Caco-2 (cell line): Measurements from ENCODE around the gene WWTR1. TPM values are rescaled to one million over a fixed set of nuclear protein-coding genes. Genes with fewer than 3 reads are reported as not detected.

Source experiments
- BruUV-seq: library from RNA; stranded (reverse); fragments of 400-500 nt; replicated peaks from 2 replicates; lab custom pipeline; 2021; lab: Mats Ljungman, UMichigan
- CTCF ChIA-PET: fragments of 300-600 bp; sonication (Branson Sonifier 250); formaldehyde crosslinking; loops from one replicate; lab custom pipeline; 2022; ENCODE audit warnings: antibody characterized with exemption; lab: Charles Lee
- POLR2A ChIA-PET: fragments of 300-600 bp; sonication (Branson Sonifier 250); formaldehyde crosslinking; loops from one replicate; lab custom pipeline; 2022; ENCODE audit warnings: antibody characterized with exemption; lab: Charles Lee
- DNase-seq, 2 experiments: peaks; one replicate each; pipeline versions ENCODE4 v3.0.0 to v3.0.0-alpha.2; 2020 to 2022
- H3K27me3 ChIP-seq: replicated peaks from 2 replicates; pipeline ENCODE4 v1.6.0; 2011; ENCODE audit warnings: low read length; ENCODE audit not compliant: control insufficient read depth, insufficient read depth
- H3K36me3 ChIP-seq: 2 replicates; pipeline ENCODE4 v1.5.1; 2011; ENCODE audit warnings: low read length; ENCODE audit not compliant: control insufficient read depth, insufficient read depth
- H3K4me1 ChIP-seq: fragments of 250-450 bp; sonication (Bioruptor Pico); 2 replicates; pipeline ENCODE4 v1.5.1; 2020; ENCODE audit warnings: mild to moderate bottlenecking
- H3K4me3 ChIP-seq: 2 replicates; pipeline ENCODE4 v1.5.1; 2011; ENCODE audit warnings: low read depth, mild to moderate bottlenecking, control low read depth, low read length
- H3K9me3 ChIP-seq: fragments of 250-450 bp; sonication (Bioruptor Pico); 2 replicates; pipeline ENCODE4 v1.5.1; 2020; ENCODE audit warnings: mild to moderate bottlenecking, moderate library complexity
- H3K27ac Mint-ChIP-seq: one replicate; pipeline ENCODE4 v1.8.0; 2022; ENCODE audit warnings: mixed read lengths; ENCODE audit not compliant: unreplicated experiment
- H3K27me3 Mint-ChIP-seq: one replicate; pipeline ENCODE4 v1.8.0; 2022; ENCODE audit warnings: mixed read lengths; ENCODE audit not compliant: insufficient read depth, unreplicated experiment
- H3K36me3 Mint-ChIP-seq: one replicate; pipeline ENCODE4 v1.8.0; 2022; ENCODE audit warnings: mild to moderate bottlenecking, mixed read lengths; ENCODE audit not compliant: insufficient read depth, unreplicated experiment
- H3K4me1 Mint-ChIP-seq: one replicate; pipeline ENCODE4 v1.8.0; 2022; ENCODE audit warnings: low read depth, mixed read lengths; ENCODE audit not compliant: unreplicated experiment
- H3K4me3 Mint-ChIP-seq: one replicate; pipeline ENCODE4 v1.8.0; 2022; ENCODE audit warnings: mild to moderate bottlenecking, moderate library complexity, mixed read lengths; ENCODE audit not compliant: unreplicated experiment
- H3K9me3 Mint-ChIP-seq: one replicate; pipeline ENCODE4 v1.8.0; 2022; ENCODE audit warnings: mixed read lengths; ENCODE audit not compliant: unreplicated experiment
- CTCF ChIP-seq, 2 experiments: fragments of 200-600 bp in 1 of 2; IDR thresholded peaks; 1 replicate in 1 of 2; 2 replicates in 1 of 2; pipeline versions ENCODE4 v1.5.1 to v1.8.0; 2011 to 2022; ENCODE audit warnings: antibody characterized with exemption in 1 of 2, control low read depth in 1 of 2, inconsistent platforms in 1 of 2, low read depth in 1 of 2, low read length in 1 of 2, mild to moderate bottlenecking in 1 of 2, moderate library complexity in 1 of 2; ENCODE audit not compliant: insufficient read depth in 1 of 2, severe bottlenecking in 1 of 2, unreplicated experiment in 1 of 2
- intact Hi-C: fragments of 100-400 bp; cut with micrococcal nuclease; formaldehyde crosslinking; loops from one replicate; pipeline ENCODE4 v1.10.0; 2022; ENCODE audit not compliant: unreplicated experiment
- total RNA-seq: library from RNA; stranded (reverse); gene quantifications from 2 replicates; pipeline ENCODE4 v1.2.3, GENCODE V29; 2022

WWTR1 gene
- total RNA-seq, 1 experiment from 2014 or later: 16.2 TPM

DNA sequence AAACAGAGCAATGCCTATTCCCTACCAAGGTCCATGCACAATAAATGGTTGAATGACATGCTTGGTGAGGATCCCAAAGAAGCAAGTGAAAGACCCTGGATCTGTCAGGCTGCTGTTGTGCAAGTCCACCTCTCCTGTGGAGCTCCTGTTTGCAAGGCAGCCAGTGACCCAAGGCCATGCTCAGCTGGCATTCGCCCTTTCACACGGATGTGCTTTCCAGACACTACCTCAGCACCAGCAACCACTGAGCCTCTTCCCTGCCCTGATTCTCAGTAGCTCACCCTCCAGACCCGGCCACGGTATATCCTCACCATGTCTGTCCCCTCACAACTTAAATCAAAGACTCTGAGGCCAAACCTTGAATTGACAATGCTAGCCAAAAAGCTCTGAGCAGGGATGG, 23.3 kb downstream of the WWTR1 start:
- Mint-ChIP-seq H3K9me3 (no peaks in the 10 kb centered on the region), H3K36me3 (no peaks in the 10 kb centered on the region), H3K27me3 (no peaks in the 10 kb centered on the region), H3K4me3 (no peak overlapping the region), H3K4me1 (no peaks in the 10 kb centered on the region), H3K27ac (no peak overlapping the region)
- H3K9me3 ChIP-seq: no peaks in the 10 kb centered on the region
- BruUV-seq: no TSS peak
- ChIA-PET CTCF (no interaction called here), POLR2A (no interaction called here)
- no peaks in the 10 kb centered on the region for H3K36me3 ChIP-seq
- no peak overlapping the region for H3K4me3 ChIP-seq
- H3K27me3 ChIP-seq: no peaks in the 10 kb centered on the region
- H3K4me1 ChIP-seq: no peaks in the 10 kb centered on the region
- intact Hi-C loops: no loop called here
- no peak for DNase-seq
- no peak for TF ChIP-seq CTCF (IDR thresholded peaks at IDR 0.05; ENCODE audit: insufficient read depth in 1 of 2, low read depth in 1 of 2, low read length in 1 of 2, severe bottlenecking in 1 of 2, unreplicated experiment in 1 of 2)

DNA sequence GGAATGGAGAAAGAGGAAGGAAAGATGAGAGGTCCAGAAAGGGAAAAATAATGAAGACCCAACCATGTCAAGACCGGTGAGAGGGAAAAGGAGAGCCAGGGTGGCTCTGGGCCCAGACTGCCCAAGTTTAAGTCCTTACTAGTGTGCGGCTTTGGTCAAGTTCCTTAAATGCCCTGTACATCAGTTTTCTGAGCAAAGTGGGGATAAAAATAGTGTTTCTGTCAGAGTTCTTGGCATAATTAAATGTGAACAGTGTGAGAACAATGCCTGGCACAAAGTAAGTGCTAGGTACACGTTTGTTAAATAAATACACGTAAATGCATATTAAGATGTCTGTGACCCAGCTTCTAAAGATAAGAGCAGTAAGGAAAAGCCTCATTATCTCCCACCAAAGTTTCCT, 23.8 kb downstream of the WWTR1 start:
- intact Hi-C loops: no loop called here
- Histone ChIP-seq H3K4me1 (no peaks in the 10 kb centered on the region), H3K9me3 (no peaks in the 10 kb centered on the region), H3K4me3 (no peak overlapping the region), H3K27me3 (no peaks in the 10 kb centered on the region), H3K36me3 (no peaks in the 10 kb centered on the region)
- no peak for TF ChIP-seq CTCF (IDR thresholded peaks at IDR 0.05; ENCODE audit: insufficient read depth in 1 of 2, low read depth in 1 of 2, low read length in 1 of 2, severe bottlenecking in 1 of 2, unreplicated experiment in 1 of 2)
- CTCF ChIA-PET: no interaction called here
- DNase-seq: no peak
- POLR2A ChIA-PET: no interaction called here
- Mint-ChIP-seq H3K27me3 (no peaks in the 10 kb centered on the region), H3K4me1 (no peaks in the 10 kb centered on the region), H3K9me3 (no peaks in the 10 kb centered on the region), H3K27ac (no peak overlapping the region), H3K4me3 (no peak overlapping the region), H3K36me3 (no peaks in the 10 kb centered on the region)
- BruUV-seq: no TSS peak

- Histone ChIP-seq H3K27me3 (no peaks in the 10 kb centered on the region), H3K4me1 (no peaks in the 10 kb centered on the region), H3K4me3 (no peak overlapping the region), H3K36me3 (no peaks in the 10 kb centered on the region), H3K9me3 (no peaks in the 10 kb centered on the region)
- Mint-ChIP-seq H3K27me3 (no peaks in the 10 kb centered on the region), H3K36me3 (no peaks in the 10 kb centered on the region), H3K9me3 (no peaks in the 10 kb centered on the region), H3K27ac (no peak overlapping the region), H3K4me3 (no peak overlapping the region), H3K4me1 (no peaks in the 10 kb centered on the region)
- DNase-seq: no peak
- ChIA-PET POLR2A (no interaction called here), CTCF (no interaction called here)
- BruUV-seq: no TSS peak
- intact Hi-C loops: no loop called here
- no peak for TF ChIP-seq CTCF (IDR thresholded peaks at IDR 0.05; ENCODE audit: insufficient read depth in 1 of 2, low read depth in 1 of 2, low read length in 1 of 2, severe bottlenecking in 1 of 2, unreplicated experiment in 1 of 2)
Observed at GRCh38 chr3:149632225-149632624, 25.6 kb downstream of the WWTR1 start.
